H1 (cell line): ENCODE measurements around the gene SAFB. TPM values are rescaled to one million over a fixed set of nuclear protein-coding genes. Genes with fewer than 3 reads are reported as not detected.

Experiments used
- CHD2 ChIP-seq: IDR thresholded peaks from 2 replicates; pipeline ENCODE4 v1.6.1; 2012; ENCODE audit warnings: low read length, improper control_type of control experiment
- POLR2A ChIP-seq, 2 experiments: IDR thresholded peaks; 1 replicate in 1 of 2; 2 replicates in 1 of 2; pipeline ENCODE4 v1.6.1; 2011; ENCODE audit warnings: low read depth in 2 of 2, low read length in 2 of 2, mild to moderate bottlenecking in 2 of 2; ENCODE audit errors: control extremely low read depth in 1 of 2
- YY1 ChIP-seq: IDR thresholded peaks from 2 replicates; pipeline ENCODE4 v1.6.1; 2011; ENCODE audit warnings: low read depth, mild to moderate bottlenecking, low read length
- polyA plus RNA-seq, 7 experiments: library from polyadenylated mRNA; depleted of rRNA in 3 of 7; stranded (reverse) in 5 of 7; unstranded in 2 of 7; fragments of >200 nt in 5 of 7; fragments of 200-250 nt in 2 of 7; gene quantifications; 1 replicate in 5 of 7; 2 replicates in 1 of 7; 4 replicates in 1 of 7; pipeline versions ENCODE4 v1.2.1 to v1.2.3, GENCODE V29; 2011 to 2013; ENCODE audit warnings: missing spikeins in 2 of 7, mixed read lengths in 2 of 7
- total RNA-seq: library from RNA; stranded (reverse); fragmentation: NEBNext Ultra II Directional; extraction: Animal tissue kit (Norgen Biotek cat#: 25700); gene quantifications from 2 replicates; pipeline ENCODE4 v1.2.1, GENCODE V29; 2021

The SAFB gene
- total and polyA plus RNA-seq, 2 of the 8 experiments (the other 6 are each of a cell fraction or from before 2014, with no cell fraction given) = 27.0 to 110 TPM

- TF ChIP-seq POLR2A (IDR thresholded peaks at IDR 0.05; ENCODE audit: control extremely low read depth in 1 of 2, low read depth in 2 of 2, low read length in 2 of 2) (no peak), CHD2 (no peak), YY1 (no peak)
Observed at GRCh38 chr19:5711025-5711424, 88.1 kb downstream of the SAFB start (continued).
